Esophagus squamous epithelium (tissue), 5 donors: ENCODE data around the gene TTC13. TPM values are rescaled to one million over a fixed set of nuclear protein-coding genes. Genes with fewer than 3 reads are reported as not detected.

Source experiments
- DNase-seq: peaks from one replicate; lab custom pipeline; 2025; lab: John Stamatoyannopoulos, UW
- H3K27ac ChIP-seq, 4 donors: fragments of 200-600 bp; sonication (generic); one replicate each; pipeline ENCODE4 v1.5.1; 2016 to 2019; ENCODE audit warnings: mild to moderate bottlenecking in 1 of 4
- H3K27me3 ChIP-seq, 4 donors: fragments of 200-600 bp; sonication (generic); 1 replicate in 3 of 4; 2 replicates in 1 of 4; pipeline versions ENCODE4 v1.5.1 to v1.6.0; 2017 to 2021; ENCODE audit warnings: antibody characterized with exemption in 1 of 4
- H3K36me3 ChIP-seq, 3 donors: fragments of 200-600 bp; sonication (generic); one replicate each; pipeline ENCODE4 v1.5.1; 2016 to 2019
- H3K4me1 ChIP-seq, 3 donors: fragments of 200-600 bp; sonication (generic); one replicate each; pipeline ENCODE4 v1.5.1; 2017 to 2019
- H3K4me3 ChIP-seq, 4 donors: fragments of 200-600 bp; sonication (generic); 1 replicate in 3 of 4; 2 replicates in 1 of 4; pipeline ENCODE4 v1.5.1; 2016 to 2019; ENCODE audit warnings: mild to moderate bottlenecking in 2 of 4, moderate library complexity in 1 of 4
- H3K9me3 ChIP-seq, 3 donors: fragments of 200-600 bp; sonication (generic); one replicate each; pipeline ENCODE4 v1.5.1; 2016 to 2019
- POLR2A ChIP-seq, 4 donors: fragments of 450-650 bp; IDR thresholded peaks; one replicate each; pipeline ENCODE4 v1.6.1; 2017; ENCODE audit warnings: antibody characterized with exemption in 4 of 4, mild to moderate bottlenecking in 4 of 4, moderate library complexity in 3 of 4
- WGBS, 2 donors: methylation state at CpG; one replicate each; pipeline ENCODE4 v1.1.5; 2018; 5-methylcytosine and 5-hydroxymethylcytosine counted together
- intact Hi-C: fragments of 100-400 bp; cut with DNase I; formaldehyde crosslinking; loops from one replicate; pipeline ENCODE4 v1.15.0; 2022
- total RNA-seq, 4 donors: library from RNA; depleted of rRNA; stranded (reverse); fragments of >200 nt; gene quantifications; one replicate each; pipeline ENCODE4 v1.1.0, GENCODE V29; 2016
- TF ChIP-seq, protein P1 (sequence below), 6 experiments: fragments of 450-650 bp in 4 of 6; fragments of 200-600 bp in 2 of 6; sonication (generic) in 2 of 6; IDR thresholded peaks; one replicate each; pipeline ENCODE4 v1.5.1; 2016 to 2019; ENCODE audit warnings: antibody characterized with exemption in 6 of 6, mild to moderate bottlenecking in 4 of 6, moderate library complexity in 4 of 6
- donor health status: DM: yes; HTN: yes; CAD: no.

TTC13 gene
- total RNA-seq, 4 donors from 2014 or later = 7.7 to 18.0 (median 11.3) TPM

DNA sequence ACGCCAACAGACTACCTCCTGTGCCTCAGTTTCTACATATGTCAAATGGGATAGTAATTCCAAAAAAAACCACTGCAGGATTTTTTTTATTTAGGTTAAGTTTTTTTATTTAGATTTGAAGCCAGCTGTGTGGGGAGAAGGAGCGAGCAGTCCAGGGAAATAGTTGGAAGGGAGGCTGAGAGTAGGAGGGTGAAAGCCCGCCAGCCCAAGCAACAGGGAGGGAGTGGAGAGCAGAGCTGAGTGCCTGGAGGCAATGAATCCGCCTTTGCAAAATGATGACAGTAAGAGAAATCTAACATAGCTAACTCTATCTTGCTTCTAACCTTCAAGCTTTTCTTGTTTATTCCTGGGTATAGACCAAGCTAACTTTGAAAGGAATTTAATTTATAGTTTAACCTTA is 94.7 kb downstream of the TTC13 start:
- H3K27ac ChIP-seq = no peak overlapping the region
- no peaks in the 10 kb centered on the region for H3K36me3 ChIP-seq
- WGBS, 2 donors = 66 to 70% methylated on average over 4 of the region's 4 CpGs
- no peak overlapping the region for H3K4me3 ChIP-seq
- peaks cover 0 to 25% (median 22%) of the 10 kb centered on the region in 3 donors for H3K9me3 ChIP-seq
- H3K27me3 ChIP-seq = peaks cover 0 to 72% (median 0%) of the 10 kb centered on the region in 4 donors
- TF ChIP-seq POLR2A (IDR thresholded peaks at IDR 0.05) = no peak
- TF ChIP-seq, protein P1, sequence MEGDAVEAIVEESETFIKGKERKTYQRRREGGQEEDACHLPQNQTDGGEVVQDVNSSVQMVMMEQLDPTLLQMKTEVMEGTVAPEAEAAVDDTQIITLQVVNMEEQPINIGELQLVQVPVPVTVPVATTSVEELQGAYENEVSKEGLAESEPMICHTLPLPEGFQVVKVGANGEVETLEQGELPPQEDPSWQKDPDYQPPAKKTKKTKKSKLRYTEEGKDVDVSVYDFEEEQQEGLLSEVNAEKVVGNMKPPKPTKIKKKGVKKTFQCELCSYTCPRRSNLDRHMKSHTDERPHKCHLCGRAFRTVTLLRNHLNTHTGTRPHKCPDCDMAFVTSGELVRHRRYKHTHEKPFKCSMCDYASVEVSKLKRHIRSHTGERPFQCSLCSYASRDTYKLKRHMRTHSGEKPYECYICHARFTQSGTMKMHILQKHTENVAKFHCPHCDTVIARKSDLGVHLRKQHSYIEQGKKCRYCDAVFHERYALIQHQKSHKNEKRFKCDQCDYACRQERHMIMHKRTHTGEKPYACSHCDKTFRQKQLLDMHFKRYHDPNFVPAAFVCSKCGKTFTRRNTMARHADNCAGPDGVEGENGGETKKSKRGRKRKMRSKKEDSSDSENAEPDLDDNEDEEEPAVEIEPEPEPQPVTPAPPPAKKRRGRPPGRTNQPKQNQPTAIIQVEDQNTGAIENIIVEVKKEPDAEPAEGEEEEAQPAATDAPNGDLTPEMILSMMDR (IDR thresholded peaks at IDR 0.05) = no peak
- no peak for DNase-seq
- intact Hi-C loops = no loop called here
- H3K4me1 ChIP-seq = no peaks in the 10 kb centered on the region

DNA sequence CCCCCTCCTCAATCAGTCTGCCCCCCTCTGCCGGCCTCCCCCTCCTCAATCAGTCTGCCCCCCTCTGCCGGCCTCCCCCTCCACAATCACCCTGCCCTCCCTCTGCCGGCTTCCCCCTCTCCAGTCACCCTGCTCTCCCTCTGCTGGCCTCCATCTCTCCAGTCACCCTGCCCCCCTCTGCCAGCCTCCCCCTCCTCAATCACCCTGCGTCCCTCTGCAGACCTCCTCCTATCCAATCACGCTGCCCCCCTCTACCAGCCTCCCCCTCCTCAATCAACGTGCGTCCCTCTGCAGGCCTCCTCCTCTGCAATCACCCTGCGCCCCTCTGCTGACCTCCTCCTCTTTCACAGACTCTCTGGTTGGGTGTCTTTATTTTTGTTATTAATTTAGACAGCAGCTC is 98.9 kb downstream of the TTC13 start:
- no peaks in the 10 kb centered on the region for H3K4me1 ChIP-seq
- intact Hi-C loops = no loop called here
- no peak overlapping the region for H3K4me3 ChIP-seq
- H3K36me3 ChIP-seq = no peaks in the 10 kb centered on the region
- H3K9me3 ChIP-seq = peaks cover 0 to 13% (median 9%) of the 10 kb centered on the region in 3 donors
- no peak overlapping the region for H3K27ac ChIP-seq
- TF ChIP-seq, protein P1 (IDR thresholded peaks at IDR 0.05) = no peak
- no peak for TF ChIP-seq POLR2A (IDR thresholded peaks at IDR 0.05)
- WGBS, 2 donors = 46 to 70% methylated on average over 3 to 7 of the region's 8 CpGs
- no peak for DNase-seq
- peaks cover 0 to 79% (median 0%) of the 10 kb centered on the region in 4 donors for H3K27me3 ChIP-seq

DNA sequence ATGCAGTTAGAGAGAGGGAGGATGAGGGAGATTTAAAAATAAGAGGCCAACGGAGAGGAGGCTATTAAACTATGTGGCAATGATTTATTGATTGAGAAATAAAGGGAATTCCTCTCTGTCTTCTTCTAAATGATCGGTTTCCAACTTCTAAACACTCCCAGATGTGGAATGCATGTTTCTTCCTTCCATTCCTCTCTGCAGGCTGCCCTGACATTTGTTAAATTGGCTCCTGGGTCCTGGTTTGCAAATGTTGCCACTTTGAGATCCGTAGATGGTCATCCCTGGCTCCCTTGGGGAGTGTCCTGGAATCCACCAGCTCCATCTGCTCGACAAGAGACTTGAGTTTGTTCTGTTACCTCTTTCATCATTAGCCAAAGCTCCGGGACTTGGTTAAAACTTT is 100.1 kb downstream of the TTC13 start:
- Histone ChIP-seq H3K9me3 (peaks cover 0 to 1% (median 0%) of the 10 kb centered on the region in 3 donors), H3K27me3 (peaks cover 0 to 72% (median 0%) of the 10 kb centered on the region in 4 donors), H3K36me3 (no peaks in the 10 kb centered on the region), H3K4me1 (no peaks in the 10 kb centered on the region), H3K4me3 (no peak overlapping the region), H3K27ac (peak overlapping the region in 1 of 4 donors; percentile 1)
- WGBS, 2 donors = 32 to 35% methylated on average over 5 of the region's 5 CpGs
- no peak for DNase-seq
- TF ChIP-seq, protein P1 (IDR thresholded peaks at IDR 0.05) = no peak
- no peak for TF ChIP-seq POLR2A (IDR thresholded peaks at IDR 0.05)
- intact Hi-C loops = no loop called here

DNA sequence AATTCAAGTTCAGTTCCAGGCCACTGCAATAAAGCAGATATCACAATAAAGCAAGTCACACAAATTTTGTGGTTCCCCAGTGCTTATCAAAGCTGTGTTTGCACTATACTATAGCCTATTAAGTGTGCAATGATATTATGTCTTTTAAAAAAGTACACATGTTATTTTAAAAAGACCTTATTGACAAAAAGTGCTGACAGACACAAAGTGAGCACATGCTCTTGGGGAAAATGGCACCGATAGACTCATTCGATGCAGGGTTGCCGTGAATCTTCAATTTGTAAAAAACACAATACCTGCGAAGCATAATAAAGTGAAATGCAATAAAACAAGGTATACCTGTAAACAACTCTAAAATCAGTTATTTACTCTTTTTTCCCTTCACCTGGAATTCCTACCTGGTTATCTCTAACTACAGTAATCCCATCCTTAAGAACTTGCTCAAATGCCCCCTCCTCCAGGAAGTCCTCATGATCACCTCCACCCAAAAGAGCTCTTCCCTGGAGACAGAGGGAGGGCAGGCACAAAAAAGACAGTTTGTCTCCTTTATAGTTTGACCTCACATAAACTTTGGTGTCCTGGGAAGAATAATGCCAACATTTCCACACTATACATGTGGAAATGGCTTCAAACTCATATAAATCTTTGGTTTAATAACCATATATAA is 100.6 kb downstream of the TTC13 start:
- 87 to 94% methylated on average over 4 of the region's 4 CpGs for WGBS, 2 donors
- no peak for DNase-seq
- H3K4me3 ChIP-seq = no peak overlapping the region
- peaks cover 0 to 66% (median 0%) of the 10 kb centered on the region in 4 donors for H3K27me3 ChIP-seq
- no peak for TF ChIP-seq POLR2A (IDR thresholded peaks at IDR 0.05)
- TF ChIP-seq, protein P1 (IDR thresholded peaks at IDR 0.05) = no peak
- no peaks in the 10 kb centered on the region for H3K4me1 ChIP-seq
- intact Hi-C loops = no loop called here
- no peaks in the 10 kb centered on the region for H3K36me3 ChIP-seq
- no peaks in the 10 kb centered on the region for H3K9me3 ChIP-seq
- peak overlapping the region in 1 of 4 donors; percentile 1 for H3K27ac ChIP-seq

DNA sequence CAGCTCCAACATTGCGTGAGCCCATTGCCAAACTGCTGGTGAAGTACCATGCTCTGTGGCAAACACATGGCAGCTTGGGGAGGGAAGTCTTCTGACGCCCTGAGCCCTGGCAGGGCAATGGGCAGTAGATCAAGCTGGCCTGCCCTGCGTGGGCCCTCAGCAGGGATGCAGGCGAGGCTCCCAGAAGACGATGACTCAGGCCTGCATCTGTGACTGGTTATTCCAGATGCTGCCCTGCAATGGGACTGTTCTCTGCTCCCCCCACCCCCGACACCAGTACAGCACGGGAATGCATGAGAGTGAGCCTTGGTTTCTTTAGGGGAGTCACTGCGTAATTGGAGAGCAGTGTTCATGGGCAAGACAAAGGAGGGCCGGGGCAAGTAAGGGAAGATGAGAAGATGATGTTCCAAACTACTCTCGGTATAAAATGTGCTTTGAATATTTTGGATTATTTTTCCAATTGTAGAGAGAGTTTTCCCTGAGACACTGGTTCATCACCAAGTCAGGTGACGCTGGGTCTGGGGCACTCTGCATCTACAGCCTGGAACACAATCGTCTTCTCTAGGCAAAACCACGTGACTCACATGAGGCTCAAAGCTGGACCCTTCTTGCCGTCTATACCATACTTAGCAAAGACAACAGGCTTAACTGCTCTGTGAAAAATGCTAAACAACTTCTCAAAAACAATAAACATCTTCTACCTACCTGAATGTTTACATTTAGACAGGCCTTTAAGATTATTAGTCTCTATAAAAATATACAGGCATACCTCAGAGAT is 101.3 kb downstream of the TTC13 start:
- no peak for TF ChIP-seq POLR2A (IDR thresholded peaks at IDR 0.05)
- TF ChIP-seq, protein P1 (IDR thresholded peaks at IDR 0.05) = no peak
- Histone ChIP-seq H3K36me3 (no peaks in the 10 kb centered on the region), H3K4me3 (no peak overlapping the region), H3K9me3 (no peaks in the 10 kb centered on the region), H3K27me3 (peaks cover 0 to 59% (median 0%) of the 10 kb centered on the region in 4 donors), H3K27ac (no peak overlapping the region), H3K4me1 (no peaks in the 10 kb centered on the region)
- no peak for DNase-seq
- intact Hi-C loops = no loop called here
- WGBS, 2 donors = 70 to 87% methylated on average over 6 to 8 of the region's 14 CpGs
